ENCODE measurements around the gene DDX18. TPM values are rescaled to one million over a fixed set of nuclear protein-coding genes. Genes with fewer than 3 reads are reported as not detected.
A peak's percentile ranks its signal among the peaks of the same experiment; 100 is the strongest.

DDX18 gene
- total and polyA plus RNA-seq, 10 of the 15 experiments (the other 5 are each of a cell fraction or from before 2014, with no cell fraction given): 54.3 to 110 (median 74.9) TPM

- TF ChIP-seq CEBPZ (IDR thresholded peaks at IDR 0.05; ENCODE audit: low read depth, low read length) (no peak), TCF3 (IDR thresholded peaks at IDR 0.05; ENCODE audit: borderline replicate concordance, insufficient read depth, low read depth, low read length) (peak; percentile 34; the same call in 1 of the 2 replicates), IKZF1 (conservative IDR thresholded peaks at IDR 0.05) (peak; percentile 98), SMAD1 (IDR thresholded peaks at IDR 0.05; ENCODE audit: low read depth, partially characterized antibody) (no peak), RAD51 (IDR thresholded peaks at IDR 0.05) (peak; percentile 79), CREM (IDR thresholded peaks at IDR 0.05; ENCODE audit: low read depth) (peak; percentile 98), ZBTB33 (IDR thresholded peaks at IDR 0.05) (no peak), CHD2 (IDR thresholded peaks at IDR 0.05; ENCODE audit: borderline replicate concordance, low read depth, low read length) (peak; percentile 65; the same call in 1 of the 2 replicates), SMC3 (IDR thresholded peaks at IDR 0.05; ENCODE audit: borderline replicate concordance, low read length) (peak; percentile 83), CBX3 (IDR thresholded peaks at IDR 0.05; ENCODE audit: borderline replicate concordance, low read depth) (no peak), ZNF274 (IDR thresholded peaks at IDR 0.05; ENCODE audit: insufficient read depth, insufficient read length) (no peak)
Measured at GRCh38 chr2:117814417-117815264, at the start of gene DDX18 (continued).
